B cell (primary cell): ENCODE measurements around the gene ANKS1A. TPM values are rescaled to one million over a fixed set of nuclear protein-coding genes. Genes with fewer than 3 reads are reported as not detected.

Source experiments
- ATAC-seq: fragments of 200-7000 bp; cut with Tn5 transposase; one replicate; pipeline ENCODE4 v1.10.0; 2021; ENCODE audit warnings: low read depth, mild to moderate bottlenecking, moderate number of reproducible peaks, moderate library complexity
- CTCF ChIA-PET: fragments of 350-600 bp; sonication (Branson Sonifier 250); formaldehyde crosslinking; loops from one replicate; lab custom pipeline; 2021; ENCODE audit warnings: antibody characterized with exemption, inconsistent platforms; lab: Charles Lee
- POLR2A ChIA-PET: fragments of 350-600 bp; sonication (Branson Sonifier 250); formaldehyde crosslinking; loops from one replicate; lab custom pipeline; 2021; ENCODE audit warnings: antibody characterized with exemption; lab: Charles Lee
- DNase-seq: peaks from one replicate; pipeline ENCODE4 v3.0.0; 2013
- H2AFZ ChIP-seq: 2 replicates; pipeline ENCODE4 v1.6.1; 2012; ENCODE audit warnings: mild to moderate bottlenecking, low read depth, low read length; ENCODE audit not compliant: insufficient read depth, poor library complexity, severe bottlenecking
- H3K27ac ChIP-seq, 2 donors: 1 replicate in 1 of 2; 2 replicates in 1 of 2; pipeline ENCODE4 v1.5.1; 2012 to 2013; ENCODE audit warnings: low read length in 2 of 2, mild to moderate bottlenecking in 2 of 2, moderate library complexity in 1 of 2
- H3K27me3 ChIP-seq, 4 experiments: fragments of 200-600 bp in 1 of 4; sonication (generic) in 1 of 4; replicated peaks in 1 of 4; 1 replicate in 2 of 4; 2 replicates in 2 of 4; pipeline versions ENCODE4 v1.6.1 to v1.7.0; 2013 to 2016; ENCODE audit warnings: low read length in 3 of 4, mild to moderate bottlenecking in 2 of 4, mixed read lengths in 1 of 4, moderate library complexity in 1 of 4; ENCODE audit not compliant: insufficient read depth in 4 of 4, control insufficient read depth in 3 of 4; ENCODE audit errors: control extremely low read depth in 1 of 4
- H3K36me3 ChIP-seq, 2 experiments: replicated peaks in 1 of 2; 1 replicate in 1 of 2; 2 replicates in 1 of 2; pipeline versions ENCODE4 v1.6.1 to v1.7.1; 2013; ENCODE audit warnings: low read length in 1 of 2; ENCODE audit not compliant: insufficient read depth in 2 of 2, control insufficient read depth in 1 of 2; ENCODE audit errors: control extremely low read depth in 1 of 2, extremely low read depth in 1 of 2
- H3K4me1 ChIP-seq, 2 donors: fragments of 200-600 bp in 1 of 2; sonication (generic) in 1 of 2; 1 replicate in 1 of 2; 2 replicates in 1 of 2; pipeline versions ENCODE4 v1.5.1 to v1.6.1; 2013 to 2017; ENCODE audit warnings: low read length in 2 of 2; ENCODE audit not compliant: control insufficient read depth in 2 of 2, insufficient read depth in 2 of 2
- H3K4me2 ChIP-seq: replicated peaks from 2 replicates; pipeline ENCODE3; 2012; ENCODE audit warnings: mild to moderate bottlenecking, low read depth, low read length; ENCODE audit not compliant: poor library complexity, severe bottlenecking
- H3K4me3 ChIP-seq, 5 experiments: fragments of 200-600 bp in 1 of 5; sonication (generic) in 1 of 5; 1 replicate in 3 of 5; 2 replicates in 2 of 5; pipeline versions ENCODE4 v1.5.1 to v1.7.0; 2011 to 2016; ENCODE audit warnings: low read length in 4 of 5, mild to moderate bottlenecking in 4 of 5, low read depth in 2 of 5, control low read depth in 1 of 5, moderate library complexity in 1 of 5; ENCODE audit not compliant: insufficient read depth in 1 of 5; ENCODE audit errors: control extremely low read depth in 1 of 5, extremely low read depth in 1 of 5
- H3K79me2 ChIP-seq: fragments of 200-600 bp; sonication (generic); one replicate; pipeline ENCODE4 v1.6.0; 2016; ENCODE audit warnings: low read length; ENCODE audit not compliant: control insufficient read depth, insufficient read depth
- H3K9ac ChIP-seq: fragments of 200-600 bp; sonication (generic); 2 replicates; pipeline ENCODE4 v1.6.1; 2017; ENCODE audit warnings: mild to moderate bottlenecking, low read length, moderate library complexity
- H3K9me3 ChIP-seq, 3 donors: one replicate each; pipeline versions ENCODE4 v1.6.1 to v1.7.1; 2013; ENCODE audit warnings: low read length in 2 of 3; ENCODE audit not compliant: control insufficient read depth in 2 of 3, insufficient read depth in 1 of 3; ENCODE audit errors: control extremely low read depth in 1 of 3
- H4K20me1 ChIP-seq: 2 replicates; pipeline ENCODE4 v1.6.0; 2012; ENCODE audit warnings: mild to moderate bottlenecking, low read length; ENCODE audit not compliant: insufficient read depth, control insufficient read depth, poor library complexity, severe bottlenecking
- H3K27ac Mint-ChIP-seq: one replicate; pipeline ENCODE4 v1.8.0; 2021; ENCODE audit warnings: mixed read lengths
- H3K27me3 Mint-ChIP-seq: one replicate; pipeline ENCODE4 v1.8.0; 2021; ENCODE audit warnings: mixed read lengths
- H3K4me1 Mint-ChIP-seq: one replicate; pipeline ENCODE4 v1.8.0; 2021; ENCODE audit warnings: mixed read lengths
- H3K4me3 Mint-ChIP-seq: one replicate; pipeline ENCODE4 v1.8.0; 2021; ENCODE audit warnings: mixed read lengths
- H3K9me3 Mint-ChIP-seq: one replicate; pipeline ENCODE4 v1.8.0; 2022; ENCODE audit warnings: mixed read lengths; ENCODE audit not compliant: insufficient read depth
- EZH2 ChIP-seq: IDR thresholded peaks from 2 replicates; pipeline ENCODE4 v1.6.1; 2012; ENCODE audit warnings: borderline replicate concordance, low read depth, mild to moderate bottlenecking, moderate library complexity, low read length; ENCODE audit not compliant: insufficient read depth, poor library complexity, severe bottlenecking
- WGBS: methylation state at CpG from one replicate; pipeline ENCODE4 v1.1.5; 2013; ENCODE audit warnings: missing lambda C conversion rate; ENCODE audit not compliant: insufficient coverage; 5-methylcytosine and 5-hydroxymethylcytosine counted together
- intact Hi-C: fragments of 100-400 bp; cut with micrococcal nuclease; formaldehyde crosslinking; loops from one replicate; pipeline ENCODE4 v1.10.0; 2022
- polyA plus RNA-seq: library from polyadenylated mRNA; depleted of rRNA; stranded (reverse); fragments of >200 nt; gene quantifications from 2 replicates; pipeline ENCODE4 v1.2.3, GENCODE V29; 2012
- total RNA-seq, 2 donors: library from RNA; stranded (reverse); fragments of 120-200 nt in 1 of 2; gene quantifications; 1 replicate in 1 of 2; 2 replicates in 1 of 2; pipeline versions ENCODE4 v1.2.3 to v1.2.4, GENCODE V29; 2013 to 2022
- TF ChIP-seq, protein P1 (sequence below): fragments of 200-600 bp; IDR thresholded peaks from one replicate; pipeline ENCODE4 v1.8.0; 2022; ENCODE audit warnings: antibody characterized with exemption, mild to moderate bottlenecking

ANKS1A gene
- total and polyA plus RNA-seq, 2 donors (not counting 1 experiment from before 2014, with no cell fraction given): 3.4 to 19.7 TPM

DNA sequence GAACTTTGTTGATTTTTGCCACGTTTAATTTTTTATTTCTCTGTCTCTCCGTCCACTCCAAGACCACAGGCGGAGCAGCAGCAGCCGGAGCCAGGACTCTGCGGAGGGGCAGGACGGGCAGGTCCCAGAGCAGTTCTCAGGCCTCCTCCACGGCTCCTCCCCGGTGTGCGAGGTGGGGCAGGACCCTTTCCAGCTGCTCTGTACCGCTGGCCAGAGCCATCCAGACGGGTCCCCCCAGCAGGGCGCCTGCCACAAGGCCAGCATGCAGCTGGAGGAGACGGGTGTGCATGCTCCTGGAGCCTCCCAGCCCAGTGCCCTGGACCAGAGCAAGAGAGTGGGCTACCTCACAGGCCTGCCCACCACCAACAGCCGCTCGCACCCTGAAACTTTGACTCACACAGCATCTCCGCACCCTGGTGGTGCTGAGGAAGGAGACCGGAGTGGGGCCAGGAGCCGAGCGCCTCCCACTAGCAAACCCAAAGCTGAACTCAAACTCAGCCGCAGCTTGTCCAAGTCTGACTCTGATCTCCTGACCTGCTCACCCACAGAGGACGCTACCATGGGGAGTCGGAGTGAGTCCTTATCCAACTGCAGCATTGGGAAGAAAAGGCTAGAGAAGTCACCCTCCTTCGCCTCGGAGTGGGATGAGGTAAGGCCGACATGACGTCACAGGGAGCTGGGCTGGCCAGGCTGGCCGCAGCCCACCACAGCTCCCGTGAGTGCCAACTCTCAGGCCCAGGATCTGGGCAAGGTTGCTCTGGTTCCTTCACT is 128.5 kb downstream of the ANKS1A start:
- H3K27me3 Mint-ChIP-seq: no peaks in the 10 kb centered on the region
- no peak for ATAC-seq
- Histone ChIP-seq H3K4me2 (no peak overlapping the region), H3K27me3 (no peaks in the 10 kb centered on the region), H2AFZ (no peak overlapping the region), H3K79me2 (no peaks in the 10 kb centered on the region), H3K9ac (no peak overlapping the region), H3K4me3 (no peak overlapping the region), H3K27ac (no peak overlapping the region), H4K20me1 (no peaks in the 10 kb centered on the region), H3K4me1 (no peaks in the 10 kb centered on the region), H3K36me3 (peaks cover 2 to 6% of the 10 kb centered on the region in 2 experiments), H3K9me3 (no peaks in the 10 kb centered on the region)
- intact Hi-C loops: no loop called here
- no peak overlapping the region for H3K4me3 Mint-ChIP-seq
- CTCF ChIA-PET: no interaction called here
- no peak for DNase-seq
- H3K4me1 Mint-ChIP-seq: no peaks in the 10 kb centered on the region
- POLR2A ChIA-PET: no interaction called here
- 96% methylated on average over 27 of the region's 28 CpGs for WGBS
- H3K9me3 Mint-ChIP-seq: no peaks in the 10 kb centered on the region
- TF ChIP-seq EZH2: no peak
- TF ChIP-seq, protein P1, sequence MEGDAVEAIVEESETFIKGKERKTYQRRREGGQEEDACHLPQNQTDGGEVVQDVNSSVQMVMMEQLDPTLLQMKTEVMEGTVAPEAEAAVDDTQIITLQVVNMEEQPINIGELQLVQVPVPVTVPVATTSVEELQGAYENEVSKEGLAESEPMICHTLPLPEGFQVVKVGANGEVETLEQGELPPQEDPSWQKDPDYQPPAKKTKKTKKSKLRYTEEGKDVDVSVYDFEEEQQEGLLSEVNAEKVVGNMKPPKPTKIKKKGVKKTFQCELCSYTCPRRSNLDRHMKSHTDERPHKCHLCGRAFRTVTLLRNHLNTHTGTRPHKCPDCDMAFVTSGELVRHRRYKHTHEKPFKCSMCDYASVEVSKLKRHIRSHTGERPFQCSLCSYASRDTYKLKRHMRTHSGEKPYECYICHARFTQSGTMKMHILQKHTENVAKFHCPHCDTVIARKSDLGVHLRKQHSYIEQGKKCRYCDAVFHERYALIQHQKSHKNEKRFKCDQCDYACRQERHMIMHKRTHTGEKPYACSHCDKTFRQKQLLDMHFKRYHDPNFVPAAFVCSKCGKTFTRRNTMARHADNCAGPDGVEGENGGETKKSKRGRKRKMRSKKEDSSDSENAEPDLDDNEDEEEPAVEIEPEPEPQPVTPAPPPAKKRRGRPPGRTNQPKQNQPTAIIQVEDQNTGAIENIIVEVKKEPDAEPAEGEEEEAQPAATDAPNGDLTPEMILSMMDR: no peak
- no peak overlapping the region for H3K27ac Mint-ChIP-seq

DNA sequence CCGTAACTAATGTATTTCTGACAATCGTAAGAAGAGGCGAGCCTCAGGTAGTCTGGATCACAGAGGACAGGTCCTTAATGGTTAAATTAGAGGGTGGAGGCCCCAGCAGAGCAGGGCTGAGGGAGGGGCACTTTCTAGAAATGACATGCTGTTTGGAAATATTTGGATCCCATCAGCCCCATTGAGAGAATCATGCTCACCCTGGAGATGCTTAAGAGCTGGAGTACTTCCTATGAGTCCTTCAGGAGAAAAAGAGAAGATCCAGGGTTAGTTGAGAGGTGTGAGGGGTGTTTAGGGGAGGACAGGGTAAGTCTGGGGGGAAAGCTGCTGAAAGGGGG is 129.1 kb downstream of the ANKS1A start:
- Mint-ChIP-seq H3K27me3 (no peaks in the 10 kb centered on the region), H3K4me3 (no peak overlapping the region), H3K4me1 (no peaks in the 10 kb centered on the region), H3K9me3 (no peaks in the 10 kb centered on the region), H3K27ac (no peak overlapping the region)
- Histone ChIP-seq H3K79me2 (no peaks in the 10 kb centered on the region), H3K4me3 (no peak overlapping the region), H3K27ac (no peak overlapping the region), H3K9ac (no peak overlapping the region), H4K20me1 (no peaks in the 10 kb centered on the region), H3K27me3 (no peaks in the 10 kb centered on the region), H3K4me2 (no peak overlapping the region), H3K36me3 (peaks cover 2 to 6% of the 10 kb centered on the region in 2 experiments), H3K9me3 (no peaks in the 10 kb centered on the region), H2AFZ (no peak overlapping the region), H3K4me1 (no peaks in the 10 kb centered on the region)
- no peak for DNase-seq
- CTCF ChIA-PET: no interaction called here
- TF ChIP-seq, protein P1: no peak
- TF ChIP-seq EZH2: no peak
- POLR2A ChIA-PET: no interaction called here
- intact Hi-C loops: no loop called here
- ATAC-seq: no peak
- WGBS: 98% methylated on average over 3 of the region's 3 CpGs
